WTC11 (cell line): Measurements from ENCODE around the gene ABCB10.

Experiments used
- ESRRA ChIP-seq: sonication (generic); formaldehyde crosslinking; IDR thresholded peaks from 2 replicates; pipeline ENCODE4 v1.8.1; 2022; ENCODE audit warnings: mild to moderate bottlenecking, missing genetic modification reagents, borderline replicate concordance
- FOXJ3 ChIP-seq: sonication (generic); formaldehyde crosslinking; IDR thresholded peaks from 2 replicates; pipeline ENCODE4 v1.9.0; 2021; ENCODE audit warnings: missing genetic modification reagents, mild to moderate bottlenecking, borderline replicate concordance
- MXD4 ChIP-seq: fragments of 250-450 bp; sonication (Bioruptor Pico); IDR thresholded peaks from 2 replicates; pipeline ENCODE4 v1.8.0; 2021; ENCODE audit warnings: mild to moderate bottlenecking, moderate library complexity, borderline replicate concordance
- SMAD4 ChIP-seq: sonication (generic); formaldehyde crosslinking; IDR thresholded peaks from 2 replicates; pipeline ENCODE4 v1.8.0; 2022; ENCODE audit warnings: mild to moderate bottlenecking, missing genetic modification reagents
- ZNF416 ChIP-seq: fragments of 250-450 bp; sonication (Bioruptor Pico); IDR thresholded peaks from 2 replicates; pipeline ENCODE4 v1.9.0; 2021; ENCODE audit warnings: mild to moderate bottlenecking, inconsistent platforms
- TF ChIP-seq, protein P1 (sequence below): fragments of 200-600 bp; IDR thresholded peaks from 2 replicates; pipeline ENCODE4 v1.8.0; 2022; ENCODE audit warnings: antibody characterized with exemption
- TF ChIP-seq, protein P2 (sequence below): sonication (generic); formaldehyde crosslinking; IDR thresholded peaks from 2 replicates; pipeline ENCODE4 v1.8.0; 2022; ENCODE audit warnings: mild to moderate bottlenecking, missing genetic modification reagents
- TF ChIP-seq, protein P3 (sequence below): fragments of 250-450 bp; sonication (Bioruptor Pico); IDR thresholded peaks from 2 replicates; pipeline ENCODE4 v2.1.2; 2022; ENCODE audit warnings: mild to moderate bottlenecking, moderate library complexity
- TF ChIP-seq, protein P4 (sequence below): sonication (generic); formaldehyde crosslinking; IDR thresholded peaks from 2 replicates; pipeline ENCODE4 v1.8.0; 2022; ENCODE audit warnings: mild to moderate bottlenecking, missing genetic modification reagents
- TF ChIP-seq, protein P5 (sequence below): sonication (generic); formaldehyde crosslinking; IDR thresholded peaks from 2 replicates; pipeline ENCODE4 v1.8.1; 2023; ENCODE audit warnings: mild to moderate bottlenecking, missing genetic modification reagents, moderate library complexity
- TF ChIP-seq, protein P6 (sequence below): sonication (generic); formaldehyde crosslinking; IDR thresholded peaks from 2 replicates; pipeline ENCODE4 v1.8.1; 2022; ENCODE audit warnings: low read depth, mild to moderate bottlenecking, moderate library complexity, missing genetic modification reagents, borderline replicate concordance

DNA sequence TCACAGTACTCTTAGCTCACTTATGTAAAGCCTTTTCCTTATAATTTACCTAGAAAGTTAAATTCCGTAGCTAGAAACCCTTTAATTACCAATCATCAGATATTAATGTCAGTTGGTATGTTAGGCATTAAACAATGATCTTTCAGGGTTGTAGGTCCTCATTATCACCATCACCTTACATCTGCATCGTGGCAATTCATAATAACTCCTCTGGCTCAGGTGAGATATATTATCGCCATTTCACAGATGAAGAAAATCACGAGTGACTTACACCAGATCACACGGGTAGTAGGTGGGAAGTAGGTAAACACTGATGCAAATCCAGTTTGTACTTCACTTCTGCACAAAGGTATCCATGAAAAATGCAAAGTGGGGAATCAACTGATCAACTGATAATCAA, 51.0 kb downstream of the ABCB10 start:
- TF ChIP-seq, protein P1, sequence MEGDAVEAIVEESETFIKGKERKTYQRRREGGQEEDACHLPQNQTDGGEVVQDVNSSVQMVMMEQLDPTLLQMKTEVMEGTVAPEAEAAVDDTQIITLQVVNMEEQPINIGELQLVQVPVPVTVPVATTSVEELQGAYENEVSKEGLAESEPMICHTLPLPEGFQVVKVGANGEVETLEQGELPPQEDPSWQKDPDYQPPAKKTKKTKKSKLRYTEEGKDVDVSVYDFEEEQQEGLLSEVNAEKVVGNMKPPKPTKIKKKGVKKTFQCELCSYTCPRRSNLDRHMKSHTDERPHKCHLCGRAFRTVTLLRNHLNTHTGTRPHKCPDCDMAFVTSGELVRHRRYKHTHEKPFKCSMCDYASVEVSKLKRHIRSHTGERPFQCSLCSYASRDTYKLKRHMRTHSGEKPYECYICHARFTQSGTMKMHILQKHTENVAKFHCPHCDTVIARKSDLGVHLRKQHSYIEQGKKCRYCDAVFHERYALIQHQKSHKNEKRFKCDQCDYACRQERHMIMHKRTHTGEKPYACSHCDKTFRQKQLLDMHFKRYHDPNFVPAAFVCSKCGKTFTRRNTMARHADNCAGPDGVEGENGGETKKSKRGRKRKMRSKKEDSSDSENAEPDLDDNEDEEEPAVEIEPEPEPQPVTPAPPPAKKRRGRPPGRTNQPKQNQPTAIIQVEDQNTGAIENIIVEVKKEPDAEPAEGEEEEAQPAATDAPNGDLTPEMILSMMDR, result no peak
- TF ChIP-seq ZNF416 (CRISPR knock-in tag) (no peak), ESRRA (no peak), SMAD4 (CRISPR knock-in tag) (no peak), MXD4 (CRISPR knock-in tag) (no peak), FOXJ3 (CRISPR knock-in tag) (no peak)
- TF ChIP-seq, protein P2, sequence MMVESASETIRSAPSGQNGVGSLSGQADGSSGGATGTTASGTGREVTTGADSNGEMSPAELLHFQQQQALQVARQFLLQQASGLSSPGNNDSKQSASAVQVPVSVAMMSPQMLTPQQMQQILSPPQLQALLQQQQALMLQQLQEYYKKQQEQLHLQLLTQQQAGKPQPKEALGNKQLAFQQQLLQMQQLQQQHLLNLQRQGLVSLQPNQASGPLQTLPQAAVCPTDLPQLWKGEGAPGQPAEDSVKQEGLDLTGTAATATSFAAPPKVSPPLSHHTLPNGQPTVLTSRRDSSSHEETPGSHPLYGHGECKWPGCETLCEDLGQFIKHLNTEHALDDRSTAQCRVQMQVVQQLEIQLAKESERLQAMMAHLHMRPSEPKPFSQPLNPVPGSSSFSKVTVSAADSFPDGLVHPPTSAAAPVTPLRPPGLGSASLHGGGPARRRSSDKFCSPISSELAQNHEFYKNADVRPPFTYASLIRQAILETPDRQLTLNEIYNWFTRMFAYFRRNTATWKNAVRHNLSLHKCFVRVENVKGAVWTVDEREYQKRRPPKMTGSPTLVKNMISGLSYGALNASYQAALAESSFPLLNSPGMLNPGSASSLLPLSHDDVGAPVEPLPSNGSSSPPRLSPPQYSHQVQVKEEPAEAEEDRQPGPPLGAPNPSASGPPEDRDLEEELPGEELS (CRISPR knock-in tag), result no peak
- TF ChIP-seq, protein P3, sequence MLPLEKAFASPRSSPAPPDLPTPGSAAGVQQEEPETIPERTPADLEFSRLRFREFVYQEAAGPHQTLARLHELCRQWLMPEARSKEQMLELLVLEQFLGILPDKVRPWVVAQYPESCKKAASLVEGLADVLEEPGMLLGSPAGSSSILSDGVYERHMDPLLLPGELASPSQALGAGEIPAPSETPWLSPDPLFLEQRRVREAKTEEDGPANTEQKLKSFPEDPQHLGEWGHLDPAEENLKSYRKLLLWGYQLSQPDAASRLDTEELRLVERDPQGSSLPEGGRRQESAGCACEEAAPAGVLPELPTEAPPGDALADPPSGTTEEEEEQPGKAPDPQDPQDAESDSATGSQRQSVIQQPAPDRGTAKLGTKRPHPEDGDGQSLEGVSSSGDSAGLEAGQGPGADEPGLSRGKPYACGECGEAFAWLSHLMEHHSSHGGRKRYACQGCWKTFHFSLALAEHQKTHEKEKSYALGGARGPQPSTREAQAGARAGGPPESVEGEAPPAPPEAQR (CRISPR knock-in tag), result no peak
- TF ChIP-seq, protein P4, sequence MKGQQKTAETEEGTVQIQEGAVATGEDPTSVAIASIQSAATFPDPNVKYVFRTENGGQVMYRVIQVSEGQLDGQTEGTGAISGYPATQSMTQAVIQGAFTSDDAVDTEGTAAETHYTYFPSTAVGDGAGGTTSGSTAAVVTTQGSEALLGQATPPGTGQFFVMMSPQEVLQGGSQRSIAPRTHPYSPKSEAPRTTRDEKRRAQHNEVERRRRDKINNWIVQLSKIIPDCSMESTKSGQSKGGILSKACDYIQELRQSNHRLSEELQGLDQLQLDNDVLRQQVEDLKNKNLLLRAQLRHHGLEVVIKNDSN, result no peak
- TF ChIP-seq, protein P5, sequence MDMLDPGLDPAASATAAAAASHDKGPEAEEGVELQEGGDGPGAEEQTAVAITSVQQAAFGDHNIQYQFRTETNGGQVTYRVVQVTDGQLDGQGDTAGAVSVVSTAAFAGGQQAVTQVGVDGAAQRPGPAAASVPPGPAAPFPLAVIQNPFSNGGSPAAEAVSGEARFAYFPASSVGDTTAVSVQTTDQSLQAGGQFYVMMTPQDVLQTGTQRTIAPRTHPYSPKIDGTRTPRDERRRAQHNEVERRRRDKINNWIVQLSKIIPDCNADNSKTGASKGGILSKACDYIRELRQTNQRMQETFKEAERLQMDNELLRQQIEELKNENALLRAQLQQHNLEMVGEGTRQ (CRISPR knock-in tag), result no peak
- TF ChIP-seq, protein P6, sequence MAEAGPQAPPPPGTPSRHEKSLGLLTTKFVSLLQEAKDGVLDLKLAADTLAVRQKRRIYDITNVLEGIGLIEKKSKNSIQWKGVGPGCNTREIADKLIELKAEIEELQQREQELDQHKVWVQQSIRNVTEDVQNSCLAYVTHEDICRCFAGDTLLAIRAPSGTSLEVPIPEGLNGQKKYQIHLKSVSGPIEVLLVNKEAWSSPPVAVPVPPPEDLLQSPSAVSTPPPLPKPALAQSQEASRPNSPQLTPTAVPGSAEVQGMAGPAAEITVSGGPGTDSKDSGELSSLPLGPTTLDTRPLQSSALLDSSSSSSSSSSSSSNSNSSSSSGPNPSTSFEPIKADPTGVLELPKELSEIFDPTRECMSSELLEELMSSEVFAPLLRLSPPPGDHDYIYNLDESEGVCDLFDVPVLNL (CRISPR knock-in tag), result no peak
